DOHH2 (cell line): Measurements from ENCODE around the gene MICAL3.

Source experiments
- H3F3A ChIP-seq: fragments of 200-600 bp; sonication (generic), shearing (Covaris generic); 2 replicates; pipeline ENCODE4 v1.6.0; 2016; ENCODE audit warnings: antibody characterized with exemption, mild to moderate bottlenecking; ENCODE audit not compliant: control insufficient read depth, insufficient read depth
- H3K27ac ChIP-seq: fragments of 200-600 bp; sonication (generic); 2 replicates; pipeline ENCODE4 v1.5.1; 2014; ENCODE audit warnings: low read depth, mild to moderate bottlenecking, low read length, moderate library complexity
- H3K27me3 ChIP-seq: fragments of 200-600 bp; sonication (generic); 2 replicates; pipeline ENCODE4 v1.6.1; 2014; ENCODE audit warnings: mild to moderate bottlenecking, low read length, mixed read lengths; ENCODE audit not compliant: control insufficient read depth
- H3K36me3 ChIP-seq: fragments of 200-600 bp; sonication (generic); 2 replicates; pipeline ENCODE4 v1.6.1; 2014; ENCODE audit warnings: mild to moderate bottlenecking, low read length, moderate library complexity, mixed read lengths; ENCODE audit not compliant: control insufficient read depth
- H3K4me1 ChIP-seq: fragments of 200-600 bp; sonication (generic); 2 replicates; pipeline ENCODE4 v1.6.1; 2014; ENCODE audit warnings: mild to moderate bottlenecking, low read length, mixed read lengths; ENCODE audit not compliant: control insufficient read depth
- H3K4me2 ChIP-seq: fragments of 200-600 bp; sonication (generic); 2 replicates; pipeline ENCODE4 v1.6.0; 2014; ENCODE audit warnings: mild to moderate bottlenecking, low read length, moderate library complexity
- H3K4me3 ChIP-seq: fragments of 200-600 bp; sonication (generic); 2 replicates; pipeline ENCODE4 v1.5.1; 2014; ENCODE audit warnings: mild to moderate bottlenecking, low read length, mixed read lengths
- H3K79me2 ChIP-seq: fragments of 200-600 bp; sonication (generic); 2 replicates; pipeline ENCODE4 v1.6.1; 2014; ENCODE audit warnings: mild to moderate bottlenecking, low read length, mixed read lengths; ENCODE audit not compliant: control insufficient read depth
- H3K9me2 ChIP-seq: fragments of 200-600 bp; sonication (generic); replicated peaks from 2 replicates; pipeline ENCODE4 v1.6.1; 2014; ENCODE audit warnings: mild to moderate bottlenecking, low read length, mixed read lengths; ENCODE audit not compliant: control insufficient read depth
- H3K9me3 ChIP-seq: fragments of 200-600 bp; sonication (generic); 2 replicates; pipeline ENCODE4 v1.6.1; 2014; ENCODE audit warnings: antibody characterized with exemption, low read length, mixed read lengths; ENCODE audit not compliant: control insufficient read depth, insufficient read depth
- H4K20me1 ChIP-seq: fragments of 200-600 bp; sonication (generic); 2 replicates; pipeline ENCODE4 v1.6.0; 2014; ENCODE audit warnings: low read depth, mild to moderate bottlenecking, antibody characterized with exemption, low read length, moderate library complexity; ENCODE audit not compliant: control insufficient read depth, insufficient read depth
- EZH2phosphoT487 ChIP-seq: fragments of 200-600 bp; sonication (generic); IDR thresholded peaks from 2 replicates; pipeline ENCODE4 v1.6.1; 2017; ENCODE audit warnings: borderline replicate concordance, mild to moderate bottlenecking, antibody characterized with exemption, low read length, moderate library complexity, mixed read lengths
- TF ChIP-seq, protein P1 (sequence below): fragments of 200-600 bp; sonication (generic); IDR thresholded peaks from one replicate; pipeline ENCODE4 v1.5.1; 2014; ENCODE audit warnings: antibody characterized with exemption, mild to moderate bottlenecking, low read depth, low read length; ENCODE audit not compliant: poor library complexity, severe bottlenecking

Gene MICAL3

GRCh38 chr22:17960011-17960410, 64.3 kb downstream of the MICAL3 start:
- Histone ChIP-seq H3K4me2 (no peak overlapping the region), H3K9me2 (no peaks in the 10 kb centered on the region), H3K79me2 (peaks cover 93% of the 10 kb centered on the region), H3K27ac (no peak overlapping the region), H3K36me3 (peaks cover 10% of the 10 kb centered on the region; the same call in 1 of the 2 replicates), H3K4me1 (peaks cover 26% of the 10 kb centered on the region), H3K4me3 (no peak overlapping the region), H3K9me3 (no peaks in the 10 kb centered on the region), H3F3A (0 out of 2 replicates have a peak, but pooled peaks cover 2% of the 10 kb centered on the region), H4K20me1 (peaks cover 37% of the 10 kb centered on the region), H3K27me3 (no peaks in the 10 kb centered on the region)
- TF ChIP-seq, protein P1, sequence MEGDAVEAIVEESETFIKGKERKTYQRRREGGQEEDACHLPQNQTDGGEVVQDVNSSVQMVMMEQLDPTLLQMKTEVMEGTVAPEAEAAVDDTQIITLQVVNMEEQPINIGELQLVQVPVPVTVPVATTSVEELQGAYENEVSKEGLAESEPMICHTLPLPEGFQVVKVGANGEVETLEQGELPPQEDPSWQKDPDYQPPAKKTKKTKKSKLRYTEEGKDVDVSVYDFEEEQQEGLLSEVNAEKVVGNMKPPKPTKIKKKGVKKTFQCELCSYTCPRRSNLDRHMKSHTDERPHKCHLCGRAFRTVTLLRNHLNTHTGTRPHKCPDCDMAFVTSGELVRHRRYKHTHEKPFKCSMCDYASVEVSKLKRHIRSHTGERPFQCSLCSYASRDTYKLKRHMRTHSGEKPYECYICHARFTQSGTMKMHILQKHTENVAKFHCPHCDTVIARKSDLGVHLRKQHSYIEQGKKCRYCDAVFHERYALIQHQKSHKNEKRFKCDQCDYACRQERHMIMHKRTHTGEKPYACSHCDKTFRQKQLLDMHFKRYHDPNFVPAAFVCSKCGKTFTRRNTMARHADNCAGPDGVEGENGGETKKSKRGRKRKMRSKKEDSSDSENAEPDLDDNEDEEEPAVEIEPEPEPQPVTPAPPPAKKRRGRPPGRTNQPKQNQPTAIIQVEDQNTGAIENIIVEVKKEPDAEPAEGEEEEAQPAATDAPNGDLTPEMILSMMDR = no peak
- no peak for TF ChIP-seq EZH2phosphoT487

DNA sequence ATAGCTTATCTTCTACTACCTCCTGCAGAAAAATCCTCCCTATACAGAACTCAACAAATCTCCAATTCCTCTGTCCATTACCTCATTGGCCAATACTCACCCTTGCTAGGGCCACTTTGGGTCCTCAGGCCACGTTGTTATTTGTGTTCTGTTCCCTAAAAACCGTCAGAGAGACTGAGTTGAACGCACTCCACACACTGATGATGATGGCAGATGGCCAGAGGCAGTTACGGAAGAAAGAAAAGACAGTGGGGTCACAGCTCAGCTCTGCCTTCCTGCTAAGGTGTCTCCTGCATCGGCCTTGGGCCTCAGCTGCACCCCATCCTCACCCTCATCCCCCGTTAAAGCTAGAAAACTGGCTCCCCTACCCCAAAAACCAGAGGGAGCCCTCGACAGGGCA, 66.2 kb downstream of the MICAL3 start:
- Histone ChIP-seq H3K4me1 (peaks cover 10% of the 10 kb centered on the region), H3K36me3 (peaks cover 10% of the 10 kb centered on the region; the same call in 1 of the 2 replicates), H3K27me3 (no peaks in the 10 kb centered on the region), H3K4me3 (no peak overlapping the region), H3K4me2 (no peak overlapping the region), H3K9me2 (no peaks in the 10 kb centered on the region), H4K20me1 (peaks cover 24% of the 10 kb centered on the region), H3K9me3 (no peaks in the 10 kb centered on the region), H3F3A (no peaks in the 10 kb centered on the region), H3K79me2 (peaks cover 93% of the 10 kb centered on the region), H3K27ac (no peak overlapping the region)
- TF ChIP-seq EZH2phosphoT487 = no peak
- TF ChIP-seq, protein P1 = no peak

DNA sequence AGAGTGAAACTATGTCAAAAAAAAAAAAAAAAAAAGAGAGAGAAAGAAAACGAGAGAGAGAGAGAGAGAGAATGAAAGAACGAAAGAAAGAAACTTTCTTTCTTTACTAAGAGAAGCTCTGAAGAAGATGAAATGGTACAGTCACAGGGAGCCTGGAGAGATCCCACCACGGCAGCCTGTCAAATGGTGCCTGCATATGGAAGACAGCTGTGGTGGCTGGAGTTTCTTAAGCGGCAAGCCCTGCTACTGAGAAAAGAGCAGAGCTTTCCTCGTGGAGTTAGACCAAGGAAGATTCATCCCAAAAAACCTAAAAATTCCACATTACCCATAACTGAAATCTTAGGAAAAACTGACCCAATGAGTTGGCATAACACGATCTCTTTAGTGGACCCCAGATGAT, 66.7 kb downstream of the MICAL3 start:
- peaks cover 10% of the 10 kb centered on the region; the same call in 1 of the 2 replicates for H3K36me3 ChIP-seq
- peaks cover 93% of the 10 kb centered on the region for H3K79me2 ChIP-seq
- H3K4me2 ChIP-seq = no peak overlapping the region
- no peaks in the 10 kb centered on the region for H3K27me3 ChIP-seq
- peaks cover 10% of the 10 kb centered on the region for H3K4me1 ChIP-seq
- H3F3A ChIP-seq = no peaks in the 10 kb centered on the region
- H3K9me3 ChIP-seq = no peaks in the 10 kb centered on the region
- H3K9me2 ChIP-seq = no peaks in the 10 kb centered on the region
- H4K20me1 ChIP-seq = peaks cover 20% of the 10 kb centered on the region
- TF ChIP-seq, protein P1 = no peak
- TF ChIP-seq EZH2phosphoT487 = no peak
- H3K27ac ChIP-seq = no peak overlapping the region
- H3K4me3 ChIP-seq = no peak overlapping the region
